Activated CD8-positive, alpha-beta memory T cell treated with anti-CD3 and anti-CD28 coated beads for 1 hour (primary cell): ENCODE measurements around the gene TRERF1.
"Not testable (repeated sequence)": the region's sequence is repeated elsewhere in the genome, so short reads cannot be mapped to it uniquely, and the experiment has no call there.

Experiments used
- DNase-seq, 2 donors: peaks; one replicate each; pipeline ENCODE4 v3.0.0-alpha.2; 2020; ENCODE audit warnings: low read depth in 1 of 2; ENCODE audit errors: extremely low read depth in 1 of 2

TRERF1 gene

GRCh38 chr6:42452171-42453030, 675 bp upstream of the TRERF1 start:
- DNase-seq, result no peak

GRCh38 chr6:42450477-42451332, 1.0 kb downstream of the TRERF1 start:
- DNase-seq, result no peak

- DNase-seq, result no peak
These were observed 1.7 kb downstream of the TRERF1 start for GRCh38 chr6:42449917-42450476.

GRCh38 chr6:42448927-42449659, 2.6 kb downstream of the TRERF1 start:
- DNase-seq, result no peak

- no peak for DNase-seq
These were observed 3.3 kb downstream of the TRERF1 start for GRCh38 chr6:42448391-42448790.

GRCh38 chr6:42446996-42447395, 4.7 kb downstream of the TRERF1 start:
- DNase-seq, result no peak

GRCh38 chr6:42446370-42446769, 5.4 kb downstream of the TRERF1 start:
- DNase-seq, result no peak

GRCh38 chr6:42445955-42446354, 5.8 kb downstream of the TRERF1 start:
- DNase-seq, result not testable (repeated sequence)

GRCh38 chr6:42443312-42444060, 8.2 kb downstream of the TRERF1 start:
- no peak for DNase-seq

- no peak for DNase-seq
These were observed 10.0 kb downstream of the TRERF1 start for GRCh38 chr6:42441697-42442081.

GRCh38 chr6:42440778-42441696, 10.7 kb downstream of the TRERF1 start:
- DNase-seq, result no peak

GRCh38 chr6:42440027-42440426, 11.7 kb downstream of the TRERF1 start:
- DNase-seq, result no peak

GRCh38 chr6:42436825-42437224, 14.9 kb downstream of the TRERF1 start:
- no peak for DNase-seq

- no peak for DNase-seq
These were observed 17.5 kb downstream of the TRERF1 start for GRCh38 chr6:42434237-42434636.

- DNase-seq, result no peak
These were observed 18.3 kb downstream of the TRERF1 start for GRCh38 chr6:42433409-42433808.

- no peak for DNase-seq
These were observed 19.8 kb downstream of the TRERF1 start for GRCh38 chr6:42431877-42432276.

- no peak for DNase-seq
These were observed 20.4 kb downstream of the TRERF1 start for GRCh38 chr6:42431356-42431755.

GRCh38 chr6:42429836-42430235, 21.9 kb downstream of the TRERF1 start:
- no peak for DNase-seq

- no peak for DNase-seq
These were observed 22.6 kb downstream of the TRERF1 start for GRCh38 chr6:42429042-42429585.
